ENCODE data around the gene PLPPR5.

The PLPPR5 gene

DNA sequence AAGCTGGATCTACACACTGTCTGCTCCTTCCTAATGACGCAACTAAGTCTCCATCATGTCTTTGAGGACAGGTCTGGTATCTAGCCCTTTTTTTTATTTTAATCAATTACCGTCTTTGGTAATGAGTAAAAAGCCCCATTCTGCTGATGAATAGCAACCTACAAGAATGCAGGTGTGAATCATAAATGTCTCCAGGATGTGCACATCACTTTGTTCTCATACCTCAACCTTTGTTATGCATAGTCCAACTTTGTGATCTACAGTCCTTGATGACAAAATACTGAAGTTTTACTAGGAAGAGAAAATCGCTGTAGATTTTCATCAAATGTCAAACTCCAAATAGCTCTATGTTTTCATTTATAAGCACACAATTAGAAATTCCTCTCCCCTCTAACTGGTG lies 39.3 kb downstream of the PLPPR5 start:
- DNase-seq: no peak

DNA sequence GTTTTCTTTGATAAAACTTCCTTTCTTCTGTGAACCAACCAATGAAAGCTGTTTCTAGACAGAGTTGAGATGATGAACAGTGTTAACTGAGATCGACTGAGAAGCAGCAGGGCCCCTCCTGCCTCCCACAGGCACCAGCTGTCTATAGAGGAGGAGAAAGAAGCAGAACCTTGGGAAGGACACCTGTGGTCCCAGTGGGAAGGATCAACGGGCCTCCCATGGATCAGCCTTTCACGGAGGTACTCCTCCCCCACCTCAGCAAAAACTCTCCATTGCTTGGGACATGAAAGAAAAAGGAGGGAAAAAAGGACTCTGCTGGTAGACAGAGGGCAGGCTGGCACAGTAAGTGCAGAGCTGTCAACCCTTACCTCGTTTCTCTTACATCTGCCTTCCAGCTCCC lies 40.5 kb downstream of the PLPPR5 start:
- no peak for DNase-seq

DNA sequence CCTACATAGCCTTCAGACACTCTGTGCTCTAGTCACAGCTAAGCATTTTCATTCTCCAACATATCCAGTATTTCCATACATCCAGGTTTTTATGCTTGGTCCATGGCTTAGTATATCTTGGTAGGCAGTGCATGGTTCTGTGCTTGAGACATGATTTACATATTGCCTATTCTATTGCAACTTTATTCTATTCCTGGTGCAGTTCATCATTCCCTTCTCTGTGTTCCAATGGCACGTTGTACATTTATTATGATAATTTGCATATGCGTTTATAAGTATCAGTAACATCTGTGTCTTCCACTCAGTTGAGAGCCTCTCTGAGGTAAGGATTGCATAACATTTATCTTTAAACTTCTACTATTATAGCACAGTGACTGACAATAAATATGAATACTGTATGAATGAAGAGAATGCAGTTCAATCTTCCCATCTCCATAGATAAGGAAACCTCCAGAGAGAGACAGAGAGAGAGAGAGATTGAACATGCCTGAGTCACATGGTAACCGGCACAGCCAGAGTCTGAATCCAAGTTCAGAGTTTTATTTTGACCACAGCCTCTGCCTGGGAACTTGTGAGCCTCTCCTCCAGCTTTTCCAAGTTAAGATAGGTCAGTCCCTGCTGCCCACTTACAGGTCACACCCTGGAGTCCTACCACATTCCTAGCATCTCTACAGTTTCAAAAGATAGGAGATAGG lies 41.5 kb downstream of the PLPPR5 start:
- no peak for DNase-seq

DNA sequence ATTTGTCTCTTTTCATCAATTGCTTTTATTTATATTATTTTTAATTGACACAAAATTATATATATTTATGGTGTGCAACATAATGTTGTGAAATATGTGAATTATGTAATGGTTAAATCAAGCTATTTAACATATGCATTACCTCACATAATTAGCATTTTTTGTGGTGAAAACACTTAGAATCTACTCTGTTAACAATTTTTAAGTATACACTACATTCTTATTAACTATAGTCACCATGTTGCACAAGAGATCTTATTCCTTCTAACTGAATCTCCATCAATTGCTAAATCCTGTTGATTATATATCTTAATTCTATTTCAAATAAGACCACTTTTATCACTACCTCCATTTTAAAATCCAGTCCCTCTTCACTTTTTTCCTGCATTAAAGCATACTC lies 42.5 kb downstream of the PLPPR5 start:
- DNase-seq: no peak

DNA sequence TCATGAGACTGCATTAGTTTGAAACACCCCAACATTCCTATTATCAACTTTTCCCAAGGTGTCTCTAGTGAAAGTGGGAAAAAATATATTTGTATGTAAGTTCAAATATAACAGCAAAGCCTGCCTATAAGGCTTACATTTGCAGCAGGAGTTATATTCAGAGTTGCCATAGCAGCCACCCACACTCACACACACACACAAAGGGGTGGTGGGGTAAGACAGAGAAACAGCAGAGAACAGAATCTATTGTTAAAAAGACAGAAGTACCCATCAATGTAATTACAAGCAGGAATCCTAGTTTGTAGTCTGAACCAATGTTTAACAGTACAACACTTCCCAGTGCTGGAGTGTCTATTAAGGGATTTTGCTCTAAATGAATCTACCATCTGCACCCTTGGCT lies 55.0 kb downstream of the PLPPR5 start:
- DNase-seq: no peak

DNA sequence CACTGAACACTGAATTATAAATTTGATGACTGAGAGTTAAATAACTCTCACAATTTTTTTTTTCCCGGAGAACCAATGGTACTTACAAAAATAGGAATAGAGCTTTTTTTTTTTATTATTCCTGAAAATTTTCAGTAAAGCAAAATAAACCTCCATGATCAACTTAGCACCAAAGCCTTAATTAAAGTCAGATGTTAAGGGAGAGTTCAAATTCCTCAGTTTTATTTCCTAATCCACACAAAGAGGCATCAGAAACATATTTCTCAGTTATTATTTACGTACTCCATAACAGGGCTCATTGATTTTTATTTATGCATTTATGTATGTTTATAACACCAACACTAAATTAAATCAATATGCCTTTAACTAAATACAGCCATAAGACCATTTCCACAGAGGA lies 55.5 kb downstream of the PLPPR5 start:
- no peak for DNase-seq

DNA sequence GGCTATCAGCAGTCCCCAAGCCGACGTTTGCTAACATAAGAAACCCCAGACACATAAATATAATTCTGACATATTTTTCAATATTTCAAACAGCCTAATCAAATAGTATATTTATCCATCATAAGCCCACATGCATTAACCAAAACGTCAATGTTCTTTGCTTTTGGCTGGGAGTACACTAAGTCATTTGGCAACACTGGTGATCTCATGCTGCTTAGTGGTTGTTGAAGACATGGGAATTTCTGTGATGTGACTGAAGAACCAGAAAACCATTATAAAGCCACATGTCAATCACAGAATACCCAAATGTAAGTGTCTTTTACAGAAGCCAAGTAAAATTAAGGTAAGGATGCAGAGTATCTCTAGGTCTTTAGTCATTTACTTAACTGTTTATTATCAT lies 57.6 kb downstream of the PLPPR5 start:
- DNase-seq: no peak

DNA sequence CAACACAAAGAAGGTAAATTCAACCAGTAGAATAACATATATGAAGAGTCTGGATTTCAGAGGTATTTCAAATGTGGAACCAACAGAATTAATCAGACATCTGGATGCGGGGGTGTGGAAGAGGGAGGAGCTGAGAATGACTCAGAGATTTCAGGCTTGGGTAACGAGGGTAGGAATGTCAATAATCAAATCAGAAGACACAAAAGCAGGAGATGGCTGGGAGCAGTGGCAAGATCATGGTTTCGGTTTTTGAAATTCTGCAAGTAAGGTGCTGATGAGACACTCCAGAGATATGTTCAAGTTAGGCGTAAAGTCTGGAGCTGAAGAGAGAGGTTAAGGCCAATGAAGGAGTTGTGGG lies 64.0 kb downstream of the PLPPR5 start:
- DNase-seq: no peak

DNA sequence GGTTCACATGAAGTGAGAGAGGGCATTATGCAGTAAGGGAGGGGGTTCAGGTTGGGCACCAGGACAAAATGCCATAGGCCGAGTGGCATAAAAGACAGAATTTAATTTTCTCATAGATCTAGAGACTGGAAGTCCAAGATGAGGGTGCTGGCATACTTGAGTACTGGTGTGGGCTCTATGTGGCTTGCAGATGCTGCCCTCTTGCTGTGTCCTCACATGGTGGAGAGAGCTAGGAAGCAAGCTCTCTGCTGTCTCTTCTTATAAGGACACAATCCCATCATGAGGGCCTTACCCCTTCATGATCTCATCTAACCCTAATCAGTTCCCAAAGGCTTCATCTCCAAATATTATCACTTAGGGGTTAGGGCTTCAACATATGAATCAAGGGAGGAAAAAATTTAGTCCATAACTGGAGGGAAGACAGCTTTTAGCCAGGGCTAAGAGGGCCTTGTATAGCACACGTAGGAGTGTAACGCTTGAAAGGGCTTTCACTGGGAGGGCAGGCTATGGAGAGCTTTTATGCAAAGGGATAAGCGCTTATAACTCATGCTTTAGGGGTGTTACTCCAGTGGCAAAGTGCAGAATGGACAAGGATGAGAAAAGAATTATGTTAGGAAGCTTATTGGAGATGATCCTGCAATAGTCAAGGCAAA lies 64.5 kb downstream of the PLPPR5 start:
- no peak for DNase-seq

DNA sequence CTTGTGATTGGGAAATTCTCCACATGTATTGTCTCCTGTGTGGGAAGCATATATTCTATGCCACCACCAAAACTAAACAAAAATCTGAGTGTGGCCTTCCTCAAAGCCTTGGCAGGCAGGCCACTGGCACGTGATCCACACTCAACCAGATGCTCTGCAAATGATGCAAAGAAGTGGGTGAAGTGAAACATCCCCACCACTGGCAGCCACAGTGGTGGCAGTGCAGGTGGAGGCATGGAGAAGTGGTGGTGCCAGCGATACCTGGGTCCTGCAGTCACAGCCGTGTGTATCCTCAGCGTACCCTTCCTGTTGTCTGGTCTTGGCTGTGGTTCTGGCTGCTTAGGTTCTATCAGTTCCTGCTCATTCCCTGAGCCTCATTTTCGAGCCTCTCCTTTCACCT lies 65.2 kb downstream of the PLPPR5 start:
- no peak for DNase-seq

DNA sequence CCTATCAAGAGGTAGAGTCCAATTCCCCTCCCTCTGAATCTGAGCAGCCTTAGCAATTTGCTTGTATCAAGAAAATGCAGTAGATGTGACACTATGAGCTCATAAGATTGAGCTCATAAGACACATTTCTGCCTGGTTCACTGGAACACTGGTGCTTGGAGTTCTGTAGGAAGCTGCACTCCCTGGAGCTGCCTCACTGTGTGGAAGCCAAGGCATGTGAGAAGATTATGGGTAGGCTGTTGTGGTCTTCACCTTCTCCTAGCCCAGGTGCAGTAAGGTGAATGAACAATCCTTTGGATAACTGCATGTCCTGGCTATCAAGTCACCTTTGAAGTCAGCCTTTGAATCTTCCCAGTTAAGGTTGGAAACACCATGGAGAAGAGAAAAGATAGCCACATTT lies 67.3 kb downstream of the PLPPR5 start:
- DNase-seq: no peak

DNA sequence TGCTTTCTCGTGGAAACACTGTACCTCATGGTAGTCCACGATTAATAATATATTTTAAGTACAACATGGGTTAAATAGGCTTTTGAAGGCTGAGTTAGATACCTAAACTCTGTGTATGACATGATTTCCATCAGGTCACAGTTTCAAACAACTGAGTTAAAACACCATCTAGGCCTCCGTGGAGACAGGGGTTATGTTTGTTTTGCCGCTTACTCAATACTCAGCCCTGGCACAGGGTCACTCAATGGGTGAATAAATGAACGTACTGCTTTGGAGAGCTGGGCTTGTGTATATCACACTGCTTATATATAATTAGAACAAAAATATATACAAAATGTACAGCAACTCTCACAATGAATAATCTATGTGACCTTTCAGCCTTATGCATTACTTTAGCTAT lies 72.5 kb downstream of the PLPPR5 start:
- DNase-seq: no peak

DNA sequence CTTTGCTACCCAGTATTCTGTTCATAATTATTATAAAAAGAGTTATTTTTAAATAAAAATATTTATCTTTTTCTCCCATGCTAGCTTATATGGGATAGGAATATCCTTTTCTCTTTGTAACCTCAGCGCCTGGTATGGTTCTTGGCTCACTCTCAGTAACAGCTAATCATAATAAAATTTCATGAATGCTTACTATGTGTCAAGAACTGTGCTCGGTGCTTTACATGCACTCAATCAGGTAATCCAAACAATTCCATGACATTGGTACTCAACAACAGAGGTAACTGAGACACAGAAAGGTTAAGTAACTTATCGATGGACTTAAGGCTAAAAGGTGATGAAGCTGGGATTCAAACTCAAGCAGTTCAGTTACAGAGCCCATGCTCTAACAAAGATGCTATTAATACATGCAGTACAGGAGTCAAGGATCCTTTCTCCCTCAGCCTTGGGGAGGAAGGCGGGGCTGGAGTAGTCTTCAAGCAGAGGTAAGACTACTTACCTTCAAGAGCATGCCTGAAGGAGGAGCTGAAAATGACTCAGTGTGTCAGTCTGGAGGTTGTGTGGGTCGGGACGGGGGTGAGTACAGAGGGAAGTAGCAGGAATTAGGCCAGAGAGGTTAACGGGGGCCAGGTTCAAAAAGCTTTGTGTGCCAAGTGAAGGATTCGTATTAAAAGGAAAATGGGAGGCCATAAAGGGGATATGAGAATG lies 73.4 kb downstream of the PLPPR5 start:
- DNase-seq: no peak

DNA sequence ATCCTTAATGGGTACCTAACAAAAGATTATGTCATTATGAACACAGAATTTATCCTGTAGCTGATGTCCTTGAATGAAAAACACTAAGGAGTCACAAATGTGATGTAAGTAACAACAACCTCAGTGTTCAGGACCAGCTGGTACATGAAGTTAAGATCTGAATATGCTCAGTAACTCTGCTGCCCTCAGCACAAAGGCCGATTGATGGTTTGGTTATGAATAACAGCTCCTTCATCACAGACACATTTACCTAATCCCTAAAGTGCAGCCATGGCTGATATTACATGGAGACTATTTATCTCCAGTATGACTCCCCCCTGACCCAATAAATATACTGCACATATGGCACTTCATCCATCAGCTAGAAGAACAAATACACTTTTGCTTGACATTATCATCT lies 75.2 kb downstream of the PLPPR5 start:
- peak; percentile 37 for DNase-seq

DNA sequence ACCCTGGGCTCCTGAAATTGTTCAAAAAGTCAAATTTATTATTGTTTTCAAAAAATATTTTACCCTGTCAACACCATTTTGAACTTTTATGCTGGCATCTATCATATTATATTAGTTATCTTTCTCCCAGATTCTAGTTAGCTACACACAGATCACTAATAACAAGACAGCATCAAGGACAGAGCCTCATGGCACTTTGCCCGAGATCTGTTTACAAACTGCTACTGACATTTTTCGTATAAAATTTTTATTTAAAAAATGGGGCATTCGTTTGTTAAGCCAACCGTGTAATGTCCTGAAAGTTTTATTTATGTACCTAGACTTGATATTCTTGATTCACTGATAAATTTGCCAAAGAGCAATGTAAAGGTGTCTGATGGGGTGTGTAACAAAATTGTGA lies 78.1 kb downstream of the PLPPR5 start:
- DNase-seq: no peak

DNA sequence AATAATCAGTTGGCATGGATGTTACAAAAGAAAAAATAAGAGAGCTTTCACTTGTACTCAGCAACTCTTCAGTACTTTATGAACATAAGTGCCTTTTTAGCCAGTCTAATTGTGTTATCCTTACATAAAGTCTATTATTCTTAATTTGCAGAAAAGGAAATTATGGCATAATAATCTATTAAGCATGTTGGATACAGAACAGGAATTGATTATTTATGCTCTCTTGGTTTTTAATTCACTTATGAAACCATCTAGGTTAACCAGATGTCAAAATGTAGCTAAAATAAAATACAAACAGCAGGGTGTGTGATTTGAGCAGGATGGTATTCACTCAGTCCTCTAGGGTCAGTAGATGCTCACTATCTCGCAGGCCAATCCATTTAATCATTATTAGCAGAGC lies 79.7 kb downstream of the PLPPR5 start:
- no peak for DNase-seq

DNA sequence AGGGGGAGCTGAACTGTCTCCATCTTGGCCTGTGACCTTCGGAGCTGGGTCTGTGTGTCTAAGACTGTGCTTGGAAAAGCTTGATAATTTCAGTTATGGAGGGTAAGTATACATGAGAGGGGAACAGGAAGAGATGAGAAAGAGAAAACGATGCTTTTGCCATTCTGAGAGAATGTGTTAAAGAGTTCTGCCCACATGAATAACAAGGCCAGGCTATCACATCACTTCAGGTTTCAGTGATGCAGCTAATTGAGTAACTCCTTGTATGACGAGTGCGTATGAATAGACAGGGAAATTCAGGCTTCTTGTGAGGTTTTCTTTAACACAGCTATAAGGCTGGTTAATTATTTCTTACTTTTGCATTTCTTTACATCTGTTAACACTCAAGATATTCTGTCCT lies 81.0 kb downstream of the PLPPR5 start:
- no peak for DNase-seq

DNA sequence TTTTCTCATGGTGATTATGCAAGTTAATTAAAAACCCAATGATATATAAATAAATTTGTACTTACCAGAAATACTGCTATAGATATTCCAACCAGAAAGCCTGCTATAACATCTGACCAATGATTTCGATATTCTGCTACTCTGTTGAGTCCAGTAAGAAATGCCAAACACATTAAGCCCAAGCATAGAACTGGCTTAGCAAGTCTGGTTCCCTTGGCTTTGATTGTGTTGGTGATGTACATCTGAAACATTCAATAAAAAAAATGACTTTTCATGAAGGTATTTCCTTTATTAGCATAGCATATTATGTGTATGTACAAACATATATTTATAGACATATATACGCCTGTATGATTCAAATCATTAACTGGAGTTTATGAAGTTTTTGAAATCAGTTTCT lies 82.8 kb downstream of the PLPPR5 start:
- no peak for DNase-seq

DNA sequence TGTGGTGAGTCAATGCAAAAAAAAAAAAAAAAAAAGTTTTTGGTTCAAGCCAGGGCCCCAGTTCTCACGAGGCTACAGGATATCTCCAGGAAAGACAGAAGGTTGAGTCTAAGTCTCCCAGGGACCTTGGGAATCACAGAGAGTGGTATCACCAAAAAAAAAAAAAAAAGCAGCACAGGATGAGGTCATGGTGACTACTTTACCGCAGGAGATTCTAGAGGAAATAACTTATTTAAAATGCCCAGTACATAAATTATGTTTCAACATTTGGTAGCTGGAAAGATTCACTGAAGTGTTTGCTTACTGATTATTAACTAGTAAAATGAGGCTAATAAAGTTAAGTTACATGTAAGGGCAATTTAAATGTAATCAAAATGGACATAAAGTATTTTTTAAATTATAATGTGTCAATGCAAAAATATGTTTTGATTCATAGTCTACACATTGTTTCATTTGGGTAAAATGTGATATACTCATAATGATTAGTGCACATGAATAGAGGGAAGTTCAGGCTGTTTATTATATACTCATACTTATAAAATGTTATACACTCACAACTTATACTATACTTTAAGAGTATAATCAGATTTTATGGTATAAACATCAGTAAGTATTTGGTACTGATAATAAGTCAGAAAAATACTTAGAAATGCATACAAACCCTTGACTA lies 84.1 kb downstream of the PLPPR5 start:
- DNase-seq: no peak

DNA sequence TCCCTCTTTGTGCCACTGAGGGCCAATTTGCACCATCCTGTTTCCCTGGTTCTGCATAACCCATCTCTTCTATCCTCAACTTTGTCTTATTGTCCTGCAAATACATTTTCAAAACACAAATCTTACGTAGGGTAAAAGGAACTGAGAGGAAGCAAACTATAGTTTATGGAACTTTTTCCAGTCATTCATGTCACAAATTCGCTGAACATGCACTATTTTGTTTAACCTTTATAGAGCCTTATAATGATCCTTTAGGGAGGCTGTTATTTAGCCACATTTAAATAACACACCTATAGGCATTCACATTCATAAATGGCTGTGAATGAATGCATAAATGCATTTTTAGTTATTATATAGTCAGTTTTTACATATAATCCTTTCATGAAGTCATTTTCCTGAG lies 85.0 kb downstream of the PLPPR5 start:
- DNase-seq: no peak

DNA sequence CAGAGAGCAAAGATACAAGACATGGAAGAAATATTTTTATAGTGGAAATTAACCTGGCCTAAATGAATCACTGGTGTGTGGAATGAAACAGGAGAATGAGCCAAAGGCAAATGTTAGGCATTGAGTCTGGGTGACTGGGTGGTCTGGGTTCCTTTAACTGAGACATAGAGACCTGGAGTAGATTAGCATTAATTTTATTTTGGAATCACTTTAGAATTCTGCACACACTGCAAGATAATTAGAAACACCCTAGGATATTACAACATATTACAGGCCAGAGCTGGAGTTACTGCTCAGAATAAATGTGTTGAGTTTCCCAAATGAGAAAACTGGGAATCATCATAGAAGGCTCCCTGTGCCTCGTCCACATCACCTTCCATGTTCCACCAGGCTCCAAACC lies 85.5 kb downstream of the PLPPR5 start:
- no peak for DNase-seq

DNA sequence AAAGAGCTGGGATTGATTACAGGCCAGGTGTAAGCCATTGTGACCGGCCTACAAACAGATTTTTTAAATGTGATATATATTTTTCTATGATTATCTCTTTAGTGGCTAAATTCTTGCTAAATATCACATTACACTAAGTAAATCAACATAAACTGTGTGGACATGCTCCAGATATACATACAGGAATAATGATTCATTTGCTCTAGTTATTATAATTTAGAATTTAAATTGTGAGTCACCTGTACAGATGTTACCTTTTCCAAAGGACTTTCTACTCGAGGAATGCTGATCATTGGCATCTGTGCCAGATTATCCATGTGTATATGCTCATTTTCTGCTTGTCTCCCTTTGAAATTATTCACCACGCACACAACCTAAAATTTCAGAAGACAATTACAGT lies 90.1 kb downstream of the PLPPR5 start:
- DNase-seq: no peak

DNA sequence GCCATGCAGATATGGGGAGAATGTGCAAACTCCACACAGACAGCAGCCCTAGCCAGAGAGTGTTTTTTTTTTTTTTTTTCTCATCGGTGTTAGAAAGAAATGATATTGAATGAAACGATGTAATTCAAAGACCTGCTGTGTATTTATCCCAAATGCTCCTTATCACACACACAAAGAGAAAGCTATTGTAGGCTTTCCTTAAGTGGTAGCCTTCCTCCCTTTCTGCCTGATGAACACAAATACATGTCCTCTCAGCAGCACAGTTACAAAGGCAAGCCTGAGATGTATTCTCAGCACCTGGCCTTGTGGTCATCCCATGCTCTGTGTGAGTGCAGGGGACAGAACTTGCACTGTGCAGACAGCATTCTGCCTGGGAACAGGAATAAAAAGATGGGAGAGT lies 93.8 kb downstream of the PLPPR5 start:
- DNase-seq: no peak

DNA sequence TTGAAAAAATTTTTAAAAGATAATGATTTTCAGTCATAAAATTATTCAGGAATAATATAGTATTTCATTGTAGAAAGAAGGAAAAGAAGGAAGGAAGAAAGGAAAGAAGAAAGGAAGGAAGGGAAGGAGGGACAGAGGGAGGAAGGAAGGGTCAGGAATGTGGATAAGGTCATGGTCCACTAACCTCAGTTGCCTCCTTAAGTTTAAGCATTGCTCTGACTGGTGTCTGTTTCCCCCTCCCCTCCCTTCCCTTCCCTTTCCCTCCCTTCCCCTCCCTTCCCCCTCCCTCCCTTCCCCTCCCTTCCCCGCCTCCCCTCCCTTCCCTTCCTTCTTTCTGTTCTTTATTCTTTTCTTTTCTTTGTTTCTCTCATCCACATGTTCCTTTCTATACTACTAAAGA lies 95.7 kb downstream of the PLPPR5 start:
- no peak for DNase-seq
